PC-9 (cell line): ENCODE data around the gene USP49. TPM values are rescaled to one million over a fixed set of nuclear protein-coding genes. Genes with fewer than 3 reads are reported as not detected.

Experiments
- BruUV-seq: library from RNA; stranded (reverse); fragments of 400-500 nt; replicated peaks from 2 replicates; lab custom pipeline; 2021; lab: Mats Ljungman, UMichigan
- CTCF ChIA-PET: fragments of 300-600 bp; sonication (Branson Sonifier 250); formaldehyde crosslinking; loops from one replicate; lab custom pipeline; 2022; ENCODE audit warnings: antibody characterized with exemption; lab: Charles Lee
- POLR2A ChIA-PET: fragments of 300-600 bp; sonication (Branson Sonifier 250); formaldehyde crosslinking; loops from one replicate; lab custom pipeline; 2022; ENCODE audit warnings: antibody characterized with exemption; ENCODE audit not compliant: unreplicated experiment; lab: Charles Lee
- DNase-seq, 2 experiments: peaks; one replicate each; pipeline versions ENCODE4 v3.0.0 to v3.0.0-alpha.2; 2015 to 2022; ENCODE audit warnings: mixed read lengths in 1 of 2
- H2AFZ ChIP-seq: fragments of 200-600 bp; sonication (generic); 2 replicates; pipeline ENCODE4 v1.8.1; 2017; ENCODE audit warnings: antibody characterized with exemption
- H3F3A ChIP-seq: fragments of 200-600 bp; sonication (generic); 2 replicates; pipeline ENCODE4 v1.8.1; 2017; ENCODE audit warnings: antibody characterized with exemption, mild to moderate bottlenecking, low read depth; ENCODE audit not compliant: insufficient read depth
- H3K27ac ChIP-seq: fragments of 200-600 bp; sonication (generic); 2 replicates; pipeline ENCODE4 v1.6.1; 2016; ENCODE audit warnings: mixed run types
- H3K27me3 ChIP-seq: fragments of 200-600 bp; sonication (generic); 2 replicates; pipeline ENCODE4 v1.6.1; 2016; ENCODE audit warnings: low read depth, mixed run types; ENCODE audit not compliant: insufficient read depth
- H3K36me3 ChIP-seq: fragments of 200-600 bp; sonication (generic); 2 replicates; pipeline ENCODE4 v1.6.1; 2016; ENCODE audit warnings: low read depth, mixed run types
- H3K4me1 ChIP-seq: fragments of 200-600 bp; sonication (generic); replicated peaks from 2 replicates; pipeline ENCODE4 v1.6.1; 2016; ENCODE audit warnings: mixed run types; ENCODE audit not compliant: insufficient read depth
- H3K4me2 ChIP-seq: fragments of 200-600 bp; sonication (generic); 2 replicates; pipeline ENCODE4 v1.6.1; 2017; ENCODE audit warnings: mixed run types
- H3K4me3 ChIP-seq: fragments of 200-600 bp; sonication (generic); 2 replicates; pipeline ENCODE4 v1.6.1; 2016; ENCODE audit warnings: mixed run types
- H3K79me2 ChIP-seq: fragments of 200-600 bp; sonication (generic); 2 replicates; pipeline ENCODE4 v1.6.1; 2017; ENCODE audit warnings: low read depth, mixed run types
- H3K9me2 ChIP-seq: fragments of 200-600 bp; sonication (generic); 2 replicates; pipeline ENCODE4 v1.8.1; 2017; ENCODE audit warnings: mild to moderate bottlenecking; ENCODE audit not compliant: insufficient read depth
- H3K9me3 ChIP-seq: fragments of 200-600 bp; sonication (generic); 2 replicates; pipeline ENCODE4 v1.8.1; 2016; ENCODE audit warnings: low read depth; ENCODE audit not compliant: insufficient read depth
- H4K20me1 ChIP-seq: fragments of 200-600 bp; sonication (generic); 2 replicates; pipeline ENCODE4 v1.8.1; 2017; ENCODE audit not compliant: insufficient read depth
- EZH2 ChIP-seq: fragments of 200-600 bp; sonication (generic); IDR thresholded peaks from 2 replicates; pipeline ENCODE4 v1.8.0; 2017; ENCODE audit warnings: antibody characterized with exemption, low read depth
- intact Hi-C: fragments of 100-400 bp; cut with micrococcal nuclease; formaldehyde crosslinking; loops from one replicate; pipeline ENCODE4 v1.10.0; 2022; ENCODE audit not compliant: unreplicated experiment
- total RNA-seq: library from RNA; stranded (reverse); gene quantifications from 2 replicates; pipeline ENCODE4 v1.2.3, GENCODE V29; 2021
- TF ChIP-seq, protein P1 (sequence below): fragments of 200-600 bp; sonication (generic); conservative IDR thresholded peaks from 2 replicates; pipeline ENCODE4 v1.6.1; 2017; ENCODE audit warnings: mixed run types, antibody characterized with exemption, mild to moderate bottlenecking, moderate library complexity

The USP49 gene
- total RNA-seq, 1 experiment from 2014 or later, result 10.9 TPM

DNA sequence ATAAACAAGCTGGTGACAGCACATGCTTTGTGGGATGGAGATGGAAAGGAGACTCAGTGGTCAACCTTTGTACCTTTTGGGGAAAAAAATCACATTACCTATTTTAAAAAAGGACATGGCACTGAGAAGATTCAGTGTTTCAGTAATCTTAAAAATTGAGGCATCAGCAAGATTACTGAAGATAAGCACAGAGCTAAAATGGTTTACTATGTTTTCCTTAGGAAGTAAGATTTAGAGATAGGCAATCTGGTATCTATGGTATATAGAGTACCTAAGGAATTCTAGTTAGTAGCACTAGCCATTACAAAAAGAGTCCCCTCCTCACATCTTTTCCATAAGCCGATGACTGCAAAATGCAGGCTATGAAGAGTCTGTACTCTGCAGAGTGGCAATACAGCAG, 72.0 kb downstream of the USP49 start:
- POLR2A ChIA-PET, result no interaction called here

DNA sequence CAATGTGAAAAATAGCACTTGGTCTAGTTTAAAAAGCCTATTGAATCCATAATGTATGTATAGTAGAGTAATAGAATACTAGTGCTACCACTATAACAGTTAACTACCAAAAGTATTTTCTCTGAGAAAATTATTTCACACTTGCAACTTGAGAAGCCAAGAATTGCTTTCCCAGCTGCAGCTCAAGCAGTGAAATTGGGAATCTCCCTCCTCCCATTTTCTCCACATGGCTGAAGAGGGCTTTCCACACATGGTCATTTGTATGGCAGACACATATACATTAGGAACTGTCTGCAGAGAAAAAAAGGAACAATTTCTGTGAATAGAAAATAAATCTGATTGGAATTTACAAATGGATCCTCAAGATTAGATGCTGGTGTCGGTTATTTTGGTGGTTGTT, 73.2 kb downstream of the USP49 start:
- no peak for DNase-seq
- no peak overlapping the region for H3K27ac ChIP-seq
- no peaks in the 10 kb centered on the region for H4K20me1 ChIP-seq
- H3K27me3 ChIP-seq, result no peaks in the 10 kb centered on the region
- H3K36me3 ChIP-seq, result no peaks in the 10 kb centered on the region
- intact Hi-C loops, result no loop called here
- POLR2A ChIA-PET, result no interaction called here
- H3K79me2 ChIP-seq, result no peaks in the 10 kb centered on the region
- H2AFZ ChIP-seq, result no peak overlapping the region
- no peak for TF ChIP-seq EZH2
- TF ChIP-seq, protein P1, sequence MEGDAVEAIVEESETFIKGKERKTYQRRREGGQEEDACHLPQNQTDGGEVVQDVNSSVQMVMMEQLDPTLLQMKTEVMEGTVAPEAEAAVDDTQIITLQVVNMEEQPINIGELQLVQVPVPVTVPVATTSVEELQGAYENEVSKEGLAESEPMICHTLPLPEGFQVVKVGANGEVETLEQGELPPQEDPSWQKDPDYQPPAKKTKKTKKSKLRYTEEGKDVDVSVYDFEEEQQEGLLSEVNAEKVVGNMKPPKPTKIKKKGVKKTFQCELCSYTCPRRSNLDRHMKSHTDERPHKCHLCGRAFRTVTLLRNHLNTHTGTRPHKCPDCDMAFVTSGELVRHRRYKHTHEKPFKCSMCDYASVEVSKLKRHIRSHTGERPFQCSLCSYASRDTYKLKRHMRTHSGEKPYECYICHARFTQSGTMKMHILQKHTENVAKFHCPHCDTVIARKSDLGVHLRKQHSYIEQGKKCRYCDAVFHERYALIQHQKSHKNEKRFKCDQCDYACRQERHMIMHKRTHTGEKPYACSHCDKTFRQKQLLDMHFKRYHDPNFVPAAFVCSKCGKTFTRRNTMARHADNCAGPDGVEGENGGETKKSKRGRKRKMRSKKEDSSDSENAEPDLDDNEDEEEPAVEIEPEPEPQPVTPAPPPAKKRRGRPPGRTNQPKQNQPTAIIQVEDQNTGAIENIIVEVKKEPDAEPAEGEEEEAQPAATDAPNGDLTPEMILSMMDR, result no peak
- no peak overlapping the region for H3K4me2 ChIP-seq
- no peaks in the 10 kb centered on the region for H3K9me2 ChIP-seq
- BruUV-seq, result no TSS peak
- peaks cover 16% of the 10 kb centered on the region for H3K4me1 ChIP-seq
- peaks cover 13% of the 10 kb centered on the region; the same call in 1 of the 2 replicates for H3F3A ChIP-seq
- CTCF ChIA-PET, result no interaction called here
- H3K9me3 ChIP-seq, result no peaks in the 10 kb centered on the region
- H3K4me3 ChIP-seq, result no peak overlapping the region

More for the DNA sequence above, 72.0 kb downstream of the USP49 start:
- Histone ChIP-seq H2AFZ (no peak overlapping the region), H3K4me1 (peaks cover 16% of the 10 kb centered on the region), H3K36me3 (no peaks in the 10 kb centered on the region), H3K4me3 (no peak overlapping the region), H3K79me2 (no peaks in the 10 kb centered on the region), H3K9me2 (no peaks in the 10 kb centered on the region), H3F3A (peaks cover 13% of the 10 kb centered on the region; the same call in 1 of the 2 replicates), H3K27ac (no peak overlapping the region), H3K27me3 (no peaks in the 10 kb centered on the region), H3K9me3 (no peaks in the 10 kb centered on the region), H3K4me2 (no peak overlapping the region), H4K20me1 (no peaks in the 10 kb centered on the region)
- DNase-seq, result no peak
- TF ChIP-seq, protein P1, result no peak
- no peak for TF ChIP-seq EZH2
- BruUV-seq, result no TSS peak
- CTCF ChIA-PET, result no interaction called here
- intact Hi-C loops, result no loop called here

DNA sequence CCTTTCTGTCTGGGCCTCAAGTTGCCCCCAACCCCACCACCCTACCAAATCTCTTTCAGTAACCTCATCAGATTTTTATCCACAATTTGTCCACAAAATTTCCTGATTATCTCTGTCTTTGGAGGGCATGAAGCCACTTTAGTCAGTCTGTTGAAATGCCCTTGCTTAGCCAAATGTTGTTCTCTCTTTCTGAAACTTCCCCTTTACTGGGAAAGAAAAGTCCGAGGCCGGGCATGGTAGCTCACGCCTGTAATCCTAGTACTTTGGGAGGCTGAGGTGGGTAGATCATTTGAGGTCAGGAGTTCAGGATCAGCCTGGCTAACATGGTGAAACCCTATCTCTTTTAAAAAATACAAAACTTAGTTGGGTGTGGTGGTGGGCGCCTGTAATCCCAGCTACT, 73.9 kb downstream of the USP49 start:
- Histone ChIP-seq H3K36me3 (no peaks in the 10 kb centered on the region), H3K27ac (no peak overlapping the region), H3K79me2 (no peaks in the 10 kb centered on the region), H3K27me3 (no peaks in the 10 kb centered on the region), H2AFZ (no peak overlapping the region), H3K4me1 (peaks cover 16% of the 10 kb centered on the region), H3K4me2 (no peak overlapping the region), H3K9me3 (no peaks in the 10 kb centered on the region), H3K9me2 (no peaks in the 10 kb centered on the region), H4K20me1 (no peaks in the 10 kb centered on the region), H3K4me3 (no peak overlapping the region), H3F3A (peaks cover 13% of the 10 kb centered on the region; the same call in 1 of the 2 replicates)
- TF ChIP-seq, protein P1, result no peak
- TF ChIP-seq EZH2, result no peak
- CTCF ChIA-PET, result no interaction called here
- POLR2A ChIA-PET, result no interaction called here
- intact Hi-C loops, result no loop called here
- no TSS peak for BruUV-seq
- DNase-seq, result no peak
